ENCODE data around the gene SLC31A2.

The SLC31A2 gene

DNA sequence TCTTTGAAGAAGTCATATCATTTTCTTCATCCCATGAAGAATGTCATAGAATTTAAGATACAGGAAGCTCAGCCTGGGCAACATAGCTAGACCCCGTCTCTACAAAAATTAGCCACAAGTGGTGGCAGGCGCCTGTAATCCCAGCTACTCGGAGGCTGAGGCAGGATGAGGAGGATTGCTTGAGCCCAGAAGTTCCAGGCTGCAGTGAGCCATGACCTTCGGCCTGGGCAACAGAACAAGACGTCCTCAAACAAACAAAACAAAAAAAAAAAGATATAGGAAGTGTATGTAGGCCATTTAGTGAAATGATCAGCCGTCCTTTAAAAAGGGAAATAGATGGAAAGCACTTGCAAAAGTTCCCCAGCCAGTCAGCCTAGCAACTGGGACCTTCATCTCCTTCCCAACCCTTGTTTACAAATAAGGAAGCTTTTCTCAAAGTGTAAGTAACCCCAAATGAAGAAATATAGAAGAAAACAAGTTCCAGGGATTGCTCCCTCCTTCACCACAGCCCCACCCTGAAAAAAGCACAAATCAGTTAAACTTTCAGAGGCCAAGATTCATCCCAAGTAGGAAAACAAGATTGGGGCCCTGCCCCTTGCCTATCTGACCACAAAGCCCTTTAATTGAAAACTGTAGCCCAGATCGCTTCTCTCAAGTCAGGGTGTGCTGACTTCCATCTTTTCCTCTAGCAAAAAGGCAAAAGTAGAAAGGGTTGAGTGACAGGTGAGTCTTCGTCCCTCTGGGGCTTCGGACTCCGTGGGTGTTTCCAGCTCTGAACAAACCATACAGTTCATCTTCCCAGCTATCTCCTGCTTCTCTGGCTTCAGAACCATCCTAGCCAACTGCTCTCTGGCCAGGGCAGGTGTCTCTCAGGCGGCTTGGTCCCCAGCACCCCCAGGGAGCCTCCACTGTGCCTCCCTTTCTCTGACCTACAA is 1.2 kb downstream of the SLC31A2 start:
- DNase-seq (ENCODE audit: low spot score): no peak

DNA sequence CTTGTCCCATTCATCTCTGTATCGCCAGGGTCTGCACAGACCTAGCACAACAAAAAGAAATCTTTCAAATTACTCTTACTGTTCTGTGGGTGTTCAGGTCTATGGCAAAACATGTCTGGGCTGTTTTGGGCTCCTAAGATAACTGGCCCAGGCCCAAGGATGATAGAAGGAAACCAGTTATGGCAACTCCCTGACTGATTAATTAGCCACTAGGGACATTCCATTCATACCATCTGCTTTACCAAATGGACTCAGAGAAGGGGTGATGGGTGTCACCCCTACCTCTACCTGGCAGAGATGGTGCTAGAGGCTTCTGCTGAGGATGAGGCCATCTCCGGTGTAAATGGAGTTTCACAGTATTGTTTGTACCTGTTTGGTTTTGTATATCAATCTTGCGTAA is 1.9 kb downstream of the SLC31A2 start:
- no peak for DNase-seq (ENCODE audit: low spot score)

DNA sequence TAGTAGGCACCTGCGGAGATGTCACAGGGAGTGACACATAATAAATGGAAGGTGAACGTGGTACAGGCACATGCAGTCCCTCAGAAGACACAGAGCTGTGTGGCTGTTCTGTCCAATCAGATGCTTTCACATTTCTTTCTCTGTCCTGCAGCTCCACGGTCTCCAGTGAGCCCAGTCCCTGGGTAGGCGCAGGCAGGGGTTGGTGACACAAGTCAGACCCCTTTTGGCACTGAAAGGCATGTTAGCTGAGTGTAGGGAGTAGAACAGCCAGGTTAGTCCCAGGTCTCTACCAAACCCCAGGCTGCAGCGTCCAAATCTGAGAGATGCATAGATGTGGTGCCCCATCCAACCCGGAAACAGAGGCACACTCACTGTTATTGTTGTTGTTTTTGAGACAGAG is 2.8 kb downstream of the SLC31A2 start:
- peak; percentile 35 for DNase-seq (ENCODE audit: low spot score)

DNA sequence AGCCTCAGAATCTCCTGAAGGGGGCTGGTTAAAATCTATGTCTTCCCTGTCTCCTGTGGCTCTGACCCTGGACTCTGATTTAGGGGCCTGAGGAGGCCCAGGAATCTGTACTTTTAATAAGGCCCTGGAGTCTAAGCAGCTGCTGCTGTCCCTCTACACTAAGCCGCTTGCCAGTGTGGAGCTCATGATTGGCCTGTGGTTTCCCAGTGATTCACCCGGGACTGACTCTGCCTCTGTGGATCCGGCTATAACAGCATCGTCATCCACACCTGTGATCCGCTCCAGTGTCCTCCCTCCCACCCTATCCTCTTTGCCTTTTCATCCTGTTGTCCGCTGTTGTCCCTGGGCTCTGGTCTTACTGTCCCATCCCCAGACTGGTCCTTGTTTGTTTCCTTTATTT is 3.7 kb downstream of the SLC31A2 start:
- peak; percentile 96 for DNase-seq (ENCODE audit: low spot score)

DNA sequence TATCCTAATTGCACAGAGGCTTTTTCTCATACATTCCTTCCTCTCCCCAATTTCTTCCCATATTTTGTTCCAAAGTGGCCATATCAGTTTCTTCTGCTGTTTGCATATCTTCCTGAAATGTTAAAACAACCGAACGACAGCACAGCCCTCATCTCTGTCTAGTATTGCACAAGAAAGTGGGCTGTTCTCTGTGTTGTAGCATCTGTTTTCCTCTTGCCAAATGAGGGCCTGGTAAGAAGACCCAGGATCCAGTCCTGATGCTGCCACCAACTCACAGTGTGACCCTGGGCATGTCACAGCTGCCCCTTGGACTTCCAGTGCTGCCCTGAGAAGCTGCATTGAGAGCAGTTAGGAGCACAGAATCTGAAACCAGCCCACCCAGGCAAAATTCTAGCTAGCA is 4.1 kb downstream of the SLC31A2 start:
- DNase-seq (ENCODE audit: low spot score): no peak

DNA sequence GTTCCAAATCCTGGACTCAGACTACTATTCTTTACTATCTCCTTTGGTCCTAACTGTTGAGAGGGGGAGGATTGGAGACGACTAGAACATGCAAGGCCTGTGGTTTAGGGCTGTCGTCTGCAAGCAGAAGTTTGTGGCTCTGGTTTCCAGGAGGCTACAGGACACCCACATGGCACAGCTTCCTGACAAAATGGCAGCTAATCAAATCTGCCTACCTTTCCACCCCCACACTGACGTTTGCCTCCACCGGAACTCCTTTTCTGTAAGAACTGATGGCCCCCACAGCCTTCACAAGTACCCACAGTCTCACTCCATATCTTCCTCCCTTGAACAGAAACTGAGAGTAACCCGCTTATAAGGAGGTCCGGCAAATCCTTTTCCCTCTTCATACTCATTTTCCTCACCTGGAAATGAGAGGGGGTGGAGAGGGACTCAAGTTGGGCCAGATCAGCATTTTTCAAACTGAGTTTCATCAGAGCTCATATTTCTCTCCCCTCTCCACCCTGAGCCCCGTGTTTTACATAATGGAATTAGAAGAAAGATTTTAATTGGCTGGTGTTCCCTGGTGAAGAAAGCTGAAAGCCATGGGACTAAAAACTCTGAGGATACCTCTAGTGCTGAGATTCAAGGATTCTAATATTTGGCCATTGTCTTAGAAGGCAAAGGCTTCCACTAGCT is 5.2 kb downstream of the SLC31A2 start:
- no peak for DNase-seq (ENCODE audit: low spot score)

DNA sequence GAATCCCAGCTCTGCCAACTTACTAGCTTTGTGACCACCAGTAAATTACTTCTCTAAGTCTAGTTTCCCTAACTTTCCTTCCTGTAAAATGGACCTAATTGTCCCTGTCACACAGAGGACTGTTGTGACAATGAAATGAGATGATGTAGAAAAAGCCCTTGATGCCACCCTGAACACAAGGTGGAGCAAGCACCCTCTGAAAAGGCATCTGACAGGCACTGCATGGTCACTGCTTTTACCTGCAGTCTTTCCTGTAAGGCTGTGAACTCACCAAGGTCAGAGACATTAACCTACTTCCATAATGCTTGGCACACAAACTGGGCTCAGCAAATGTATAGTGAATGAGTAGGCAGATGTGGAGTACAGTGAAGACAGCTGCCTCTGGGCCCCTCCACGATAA is 6.1 kb downstream of the SLC31A2 start:
- no peak for DNase-seq (ENCODE audit: low spot score)

DNA sequence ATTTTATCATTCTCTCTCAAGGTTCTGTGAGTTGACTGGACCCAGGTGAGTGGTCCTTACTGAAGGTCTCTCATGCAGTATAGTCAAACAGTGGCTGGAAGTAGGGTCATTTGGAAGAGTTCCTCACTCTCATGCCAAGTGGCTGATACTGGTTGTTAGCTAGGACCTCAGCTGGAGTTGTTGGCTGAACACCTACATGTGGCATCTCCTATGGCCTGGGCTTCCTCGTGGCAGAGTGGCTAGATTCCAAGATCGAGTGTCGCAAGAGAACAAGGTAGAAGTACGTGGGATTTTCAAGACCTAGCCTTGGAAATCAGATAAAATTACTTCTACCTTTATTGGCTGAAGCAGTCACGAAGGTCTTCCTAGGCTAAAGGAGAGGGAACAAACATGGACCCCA is 7.6 kb downstream of the SLC31A2 start:
- DNase-seq (ENCODE audit: low spot score): no peak

DNA sequence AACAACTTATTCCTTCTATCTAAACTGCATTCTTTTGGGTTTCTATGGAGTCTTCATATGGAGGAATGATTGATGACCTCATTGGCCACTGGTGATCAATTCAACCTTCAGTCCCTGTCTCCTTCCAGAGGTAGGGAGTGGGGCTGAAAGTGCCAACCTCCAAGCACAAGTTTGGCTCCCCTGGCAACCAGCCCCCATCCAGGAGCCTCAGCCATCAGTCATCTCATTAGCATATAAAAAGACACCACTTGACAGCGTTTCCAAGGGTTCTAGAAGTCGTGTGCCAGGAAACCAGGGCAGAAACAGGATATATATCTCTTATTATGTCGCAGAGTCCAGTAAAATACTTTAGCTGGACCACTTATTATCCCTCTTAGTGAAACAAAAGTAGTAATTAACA is 9.8 kb downstream of the SLC31A2 start:
- no peak for DNase-seq (ENCODE audit: low spot score)

DNA sequence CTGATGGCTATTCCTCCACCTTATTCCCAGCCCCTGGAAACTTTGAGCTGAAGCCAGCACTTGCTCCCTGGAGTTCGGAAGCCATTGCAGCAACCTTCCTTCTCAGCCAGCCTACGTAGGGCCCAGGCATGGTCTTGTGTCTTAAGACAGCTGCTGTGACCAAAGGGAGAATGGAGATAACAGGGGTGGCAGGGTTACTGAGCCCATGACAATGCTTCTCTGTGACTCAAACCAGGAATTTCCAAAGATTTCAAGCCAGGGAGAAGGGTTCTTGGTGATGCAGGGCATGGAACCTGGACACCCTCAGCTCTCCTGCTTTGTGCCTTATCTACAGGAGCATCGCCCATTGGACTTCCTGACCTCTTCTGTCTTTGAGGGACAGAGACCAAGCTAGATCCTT is 12.2 kb downstream of the SLC31A2 start:
- no peak for DNase-seq (ENCODE audit: low spot score)

DNA sequence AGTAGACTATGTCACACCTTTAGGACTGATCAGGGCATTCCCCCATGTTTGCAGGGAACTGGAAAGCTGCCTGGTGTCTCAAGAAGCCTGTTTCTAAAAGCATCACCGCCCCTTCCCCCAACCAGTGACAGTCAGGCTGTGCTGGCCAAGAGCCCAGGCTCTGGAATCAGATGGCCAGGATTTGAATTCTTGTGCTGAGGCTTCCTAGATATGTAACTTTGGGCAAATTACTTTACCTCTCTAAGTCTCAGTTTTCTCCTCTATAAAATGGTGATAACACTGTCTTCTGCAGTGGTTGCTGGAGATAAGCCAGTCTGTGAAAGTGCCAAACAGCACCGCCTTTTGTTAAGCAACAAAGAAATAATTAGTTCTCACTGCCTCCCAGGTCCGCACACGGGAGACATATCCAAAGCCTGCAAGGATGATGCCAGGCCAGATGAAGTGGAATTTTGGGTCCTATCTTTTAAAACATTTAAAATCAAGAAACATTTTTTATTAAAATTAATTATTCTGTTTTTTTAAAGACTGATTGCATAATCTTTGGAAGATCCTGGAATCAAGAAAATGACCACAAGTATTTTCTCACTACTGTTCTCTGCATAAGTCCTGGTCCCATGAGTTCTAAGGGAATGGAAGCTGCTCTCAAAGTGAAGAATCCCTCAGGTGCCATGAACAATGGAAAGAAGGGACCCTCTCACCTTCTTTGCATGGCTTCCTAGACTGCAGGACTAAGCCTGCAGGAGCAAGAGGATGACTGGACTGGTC is 13.9 kb downstream of the SLC31A2 start:
- no peak for DNase-seq (ENCODE audit: low spot score)

DNA sequence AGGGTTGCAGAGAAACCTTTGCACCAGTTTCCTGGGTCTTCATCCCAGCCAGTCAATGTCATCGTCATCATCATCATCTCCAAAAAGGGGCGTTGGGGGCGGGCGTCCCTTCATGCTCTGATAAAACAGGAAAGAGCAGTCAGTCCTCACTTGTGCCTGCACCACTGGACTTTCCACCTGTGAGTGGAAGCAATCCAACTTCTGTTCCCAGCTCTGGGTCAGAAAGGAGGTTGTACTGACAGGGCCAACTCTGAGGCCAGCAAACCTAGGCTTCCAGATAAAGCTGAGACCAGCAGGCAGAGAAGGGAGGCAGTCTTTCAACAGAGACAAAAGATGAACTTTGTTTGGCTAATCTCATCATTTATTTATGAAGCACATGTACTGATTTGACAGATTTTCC is 15.2 kb downstream of the SLC31A2 start:
- DNase-seq (ENCODE audit: low spot score): no peak

DNA sequence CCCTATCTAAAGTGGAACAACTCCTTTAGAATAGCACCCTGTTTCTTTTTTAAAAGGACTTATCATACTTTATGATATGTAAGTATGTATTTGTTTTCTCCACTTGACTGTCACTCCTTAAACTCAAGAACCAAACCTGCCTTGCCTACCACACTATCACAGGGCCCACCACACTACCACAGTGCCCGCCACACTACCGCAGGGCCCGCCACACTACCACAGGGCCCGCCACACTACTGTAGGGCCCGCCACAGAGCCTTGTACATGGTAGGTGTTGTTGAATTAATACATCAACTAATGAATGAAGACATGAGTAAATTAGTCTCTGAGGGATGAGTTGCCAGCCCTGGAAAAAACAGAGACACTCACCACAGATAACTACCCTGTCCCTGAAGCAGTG is 18.0 kb downstream of the SLC31A2 start:
- no peak for DNase-seq (ENCODE audit: low spot score)

DNA sequence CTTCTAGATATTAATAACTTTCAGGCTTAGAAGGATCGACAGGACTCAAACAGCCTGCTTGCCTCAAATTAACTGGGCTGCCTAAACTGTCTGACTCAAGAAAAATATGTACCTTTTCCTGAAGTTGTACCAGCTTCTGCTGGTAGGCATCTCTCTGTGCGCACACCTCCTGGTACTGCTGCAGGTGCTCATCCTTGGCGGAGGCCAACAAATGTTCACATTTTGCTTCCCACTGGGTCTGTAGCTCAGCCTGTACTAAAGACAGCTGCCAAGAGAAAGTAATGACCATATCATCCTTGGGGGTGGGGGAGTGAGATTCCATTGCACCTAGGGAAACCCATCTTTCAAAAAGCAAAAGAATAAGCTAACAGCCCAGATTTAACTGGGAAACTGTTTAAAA is 22.5 kb downstream of the SLC31A2 start:
- DNase-seq (ENCODE audit: low spot score): no peak

DNA sequence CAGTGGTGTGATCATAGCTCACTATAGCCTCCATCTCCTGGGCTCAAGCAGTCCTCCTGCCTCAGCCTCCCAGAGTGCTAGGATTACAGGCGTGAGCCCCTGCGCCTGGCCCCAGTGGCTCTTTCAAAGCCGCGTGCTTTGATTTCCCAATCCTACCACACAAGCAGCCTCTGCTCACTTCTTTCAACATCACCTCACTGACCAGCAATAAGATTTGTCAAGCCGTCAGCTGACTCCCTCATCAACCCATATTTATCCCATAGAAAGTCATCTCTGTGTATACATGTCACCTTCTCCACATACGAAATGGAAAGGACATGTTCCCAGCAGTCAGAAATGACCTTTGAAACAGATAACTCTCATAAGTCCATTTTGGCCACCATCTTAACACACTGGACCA is 26.0 kb downstream of the SLC31A2 start:
- no peak for DNase-seq (ENCODE audit: low spot score)

DNA sequence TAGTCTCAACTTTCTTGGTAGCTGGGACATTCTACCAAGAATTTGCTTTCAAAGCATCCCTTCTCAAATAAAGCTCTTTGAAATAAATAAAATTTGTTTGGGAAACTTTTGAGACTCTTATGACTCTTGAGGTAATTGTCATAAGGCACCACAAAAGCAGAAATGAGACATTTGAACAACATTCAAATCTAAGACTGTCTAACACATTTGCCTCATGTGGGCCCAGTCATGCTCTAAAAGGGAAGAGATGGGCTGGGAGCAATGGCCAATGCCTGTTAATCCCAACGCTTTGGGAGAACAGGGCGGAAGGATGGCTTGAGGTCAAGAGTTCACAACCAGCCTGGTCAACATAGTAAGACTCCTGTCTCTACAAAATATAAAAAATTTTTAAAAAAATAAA is 26.4 kb downstream of the SLC31A2 start:
- no peak for DNase-seq (ENCODE audit: low spot score)

DNA sequence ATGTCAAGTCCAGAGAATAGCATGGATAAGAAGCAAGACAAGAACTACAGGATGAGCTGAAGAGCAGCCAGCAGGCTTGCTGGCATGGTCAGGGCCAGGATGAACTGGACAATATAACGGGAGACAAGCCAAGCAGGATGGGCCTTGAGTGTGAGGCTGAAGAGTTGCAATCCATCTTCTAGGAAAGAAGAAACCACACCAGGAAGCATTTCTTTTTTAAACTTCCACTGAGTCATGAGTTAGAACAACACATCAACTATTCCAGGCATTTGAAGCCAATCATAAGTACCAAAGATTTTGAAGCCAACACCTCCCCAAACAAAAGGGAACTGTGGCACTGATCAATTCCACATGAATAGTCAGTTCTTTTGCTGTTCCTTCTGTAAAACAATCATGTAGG is 27.3 kb downstream of the SLC31A2 start:
- DNase-seq (ENCODE audit: low spot score): no peak

DNA sequence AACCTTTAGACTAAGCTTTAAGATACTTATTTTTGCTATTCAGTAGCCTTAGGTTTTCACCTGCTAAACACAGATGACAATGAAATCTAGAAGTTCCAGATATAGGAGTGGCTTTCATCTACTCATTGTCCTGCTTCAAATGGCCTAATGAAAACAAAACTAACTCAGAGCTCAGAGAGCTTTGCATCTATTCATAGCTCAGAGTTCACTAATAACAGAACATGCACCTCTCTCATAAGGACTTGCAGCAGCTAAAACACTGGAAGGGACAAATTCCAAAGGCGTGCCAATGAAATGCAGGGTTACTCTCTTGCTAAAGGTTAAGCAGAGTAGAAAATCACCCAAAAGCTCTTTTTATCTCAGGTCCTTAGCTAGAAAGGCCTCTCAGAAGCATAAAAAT is 29.0 kb downstream of the SLC31A2 start:
- no peak for DNase-seq (ENCODE audit: low spot score)

DNA sequence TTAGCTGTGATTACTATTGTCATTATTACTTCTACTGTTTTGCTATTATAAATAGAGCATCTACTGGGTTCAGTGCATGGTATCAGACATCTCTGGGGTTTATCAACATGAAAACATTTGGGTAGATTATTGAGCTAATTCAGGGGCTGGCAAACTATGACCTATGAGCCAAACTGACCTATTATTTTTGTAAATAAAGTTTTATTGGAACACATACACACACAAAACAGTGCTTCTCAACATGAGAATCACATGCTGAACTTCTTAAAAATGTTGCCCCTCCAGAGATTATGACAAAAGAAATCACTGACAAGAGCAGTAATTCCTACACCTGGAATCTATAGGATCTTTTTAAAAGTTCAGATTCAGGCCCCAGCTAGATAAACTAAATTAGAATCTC is 30.4 kb downstream of the SLC31A2 start:
- no peak for DNase-seq (ENCODE audit: low spot score)

DNA sequence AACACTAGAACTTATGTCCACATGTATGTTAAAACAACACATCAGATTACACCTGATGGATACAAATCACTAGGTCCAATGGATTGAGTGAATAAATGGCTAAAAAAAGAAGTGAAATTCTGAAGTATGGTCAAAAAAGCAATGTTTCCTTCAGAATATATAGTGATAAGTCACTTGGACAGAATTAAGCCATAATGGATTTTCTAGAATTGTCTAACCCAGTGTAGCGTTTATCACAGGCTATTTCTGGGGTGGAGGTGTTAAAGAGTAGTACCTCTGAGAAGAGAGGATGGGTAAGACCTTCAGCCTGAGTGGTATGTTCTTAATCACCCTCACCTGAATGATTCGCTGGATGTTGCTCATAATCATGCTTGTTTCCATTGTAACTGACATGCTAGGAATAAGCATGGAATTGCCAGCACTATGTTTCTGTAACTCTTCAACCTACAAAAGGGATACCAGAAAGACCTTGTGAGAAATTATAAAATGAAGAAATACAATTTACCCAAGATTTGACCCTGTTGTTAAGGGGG is 33.2 kb downstream of the SLC31A2 start:
- DNase-seq (ENCODE audit: low spot score): no peak

DNA sequence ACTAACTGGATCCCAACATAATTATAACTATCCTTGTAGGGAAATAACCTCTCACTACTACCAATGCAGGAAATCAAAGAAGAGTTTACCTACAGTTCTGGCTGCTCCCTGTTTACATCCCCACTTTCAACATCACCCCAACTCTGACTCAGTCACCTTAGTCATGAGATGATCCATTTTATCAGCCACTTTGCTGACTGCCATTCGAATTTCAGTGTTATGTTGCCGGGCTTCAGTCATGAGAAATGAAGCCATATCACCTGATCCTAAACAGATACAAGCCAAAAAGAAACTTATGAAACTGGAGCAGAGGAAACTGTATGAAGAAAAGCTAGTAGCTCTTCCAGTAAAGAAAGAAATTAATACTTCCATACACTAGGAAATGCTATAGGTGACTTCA is 33.7 kb downstream of the SLC31A2 start:
- peak; percentile 88 for DNase-seq (ENCODE audit: low spot score)

DNA sequence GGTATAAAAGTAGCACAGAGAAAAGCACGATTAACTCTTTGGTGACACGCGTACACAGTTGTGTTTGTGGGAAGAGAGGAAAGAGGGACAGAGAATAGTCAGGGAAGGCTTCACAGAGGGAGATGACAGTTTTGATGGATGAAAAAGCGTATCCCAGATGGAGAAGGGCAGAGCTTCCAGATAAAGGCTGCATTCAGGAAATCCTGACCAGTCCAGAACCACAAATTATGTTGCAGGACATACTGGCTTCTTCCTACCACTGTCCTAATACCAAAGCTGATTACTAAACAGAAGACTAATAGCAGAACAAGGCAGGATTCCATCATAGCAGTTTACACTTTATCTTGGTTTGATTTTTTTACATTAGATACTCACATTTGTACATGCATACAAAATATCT is 34.5 kb downstream of the SLC31A2 start:
- peak; percentile 32 for DNase-seq (ENCODE audit: low spot score)
